ENCODE data around the gene AMBRA1.
"Not testable (repeated sequence)": the region's sequence is repeated elsewhere in the genome, so short reads cannot be mapped to it uniquely, and the experiment has no call there.

AMBRA1 gene

GRCh38 chr11:46386005-46386578 is 207.7 kb downstream of the AMBRA1 start:
- H3K27ac Mint-ChIP-seq = no peak overlapping the region
- no peak overlapping the region for H3K4me3 Mint-ChIP-seq
- peaks cover 12% of the 10 kb centered on the region for H3K4me1 Mint-ChIP-seq (ENCODE audit: low read depth)
- no peaks in the 10 kb centered on the region for H3K36me3 Mint-ChIP-seq (ENCODE audit: low read depth)
- peaks cover 67% of the 10 kb centered on the region for H3K27me3 Mint-ChIP-seq
- H3K9me3 Mint-ChIP-seq = no peaks in the 10 kb centered on the region

- Mint-ChIP-seq H3K9me3 (no peaks in the 10 kb centered on the region), H3K27ac (no peak overlapping the region), H3K27me3 (peaks cover 62% of the 10 kb centered on the region), H3K4me1 (ENCODE audit: low read depth) (peaks cover 13% of the 10 kb centered on the region), H3K36me3 (ENCODE audit: low read depth) (no peaks in the 10 kb centered on the region), H3K4me3 (no peak overlapping the region)
Observed at GRCh38 chr11:46385169-46386004, 208.4 kb downstream of the AMBRA1 start.

- Mint-ChIP-seq H3K27me3 (peaks cover 49% of the 10 kb centered on the region), H3K4me1 (ENCODE audit: low read depth) (peaks cover 16% of the 10 kb centered on the region), H3K36me3 (ENCODE audit: low read depth) (no peaks in the 10 kb centered on the region), H3K27ac (no peak overlapping the region), H3K9me3 (no peaks in the 10 kb centered on the region), H3K4me3 (no peak overlapping the region)
Observed at GRCh38 chr11:46383974-46384701, 209.7 kb downstream of the AMBRA1 start.

- H3K4me1 Mint-ChIP-seq (ENCODE audit: low read depth) = peaks cover 16% of the 10 kb centered on the region
- no peak overlapping the region for H3K4me3 Mint-ChIP-seq
- H3K27me3 Mint-ChIP-seq = peaks cover 43% of the 10 kb centered on the region
Observed at GRCh38 chr11:46383404-46383758, 210.4 kb downstream of the AMBRA1 start.

GRCh38 chr11:46382646-46383403 is 211.0 kb downstream of the AMBRA1 start:
- Mint-ChIP-seq H3K9me3 (no peaks in the 10 kb centered on the region), H3K4me1 (ENCODE audit: low read depth) (peaks cover 11% of the 10 kb centered on the region), H3K27ac (no peak overlapping the region), H3K36me3 (ENCODE audit: low read depth) (peaks cover 3% of the 10 kb centered on the region), H3K27me3 (peaks cover 37% of the 10 kb centered on the region), H3K4me3 (no peak overlapping the region)

More at GRCh38 chr11:46383404-46383758, 210.4 kb downstream of the AMBRA1 start:
- Mint-ChIP-seq H3K36me3 (ENCODE audit: low read depth) (no peaks in the 10 kb centered on the region), H3K9me3 (no peaks in the 10 kb centered on the region), H3K27ac (no peak overlapping the region)

- H3K4me3 Mint-ChIP-seq = peak overlapping the region; percentile 61
- no peak overlapping the region for H3K27ac Mint-ChIP-seq
- H3K36me3 Mint-ChIP-seq (ENCODE audit: low read depth) = peaks cover 10% of the 10 kb centered on the region
- no peaks in the 10 kb centered on the region for H3K9me3 Mint-ChIP-seq
- H3K27me3 Mint-ChIP-seq = peaks cover 32% of the 10 kb centered on the region
- H3K4me1 Mint-ChIP-seq (ENCODE audit: low read depth) = peaks cover 11% of the 10 kb centered on the region
Observed at GRCh38 chr11:46381819-46382645, 211.8 kb downstream of the AMBRA1 start.

GRCh38 chr11:46381048-46381818 is 212.6 kb downstream of the AMBRA1 start, which contains the start of gene MDK:
MDK (plus strand) TSS chr11:46381669; CDS start chr11:46382058, 389 bp downstream.
- H3K4me1 Mint-ChIP-seq (ENCODE audit: low read depth) = peaks cover 5% of the 10 kb centered on the region
- H3K9me3 Mint-ChIP-seq = no peaks in the 10 kb centered on the region
- peak within 1 kb of the TSS; percentile 64 for H3K4me3 Mint-ChIP-seq
- peak within 1 kb of the TSS; percentile 49 for H3K27ac Mint-ChIP-seq
- peaks cover 14% of the 10 kb centered on the region for H3K36me3 Mint-ChIP-seq (ENCODE audit: low read depth)
- peaks cover 24% of the 10 kb centered on the region for H3K27me3 Mint-ChIP-seq

- Mint-ChIP-seq H3K27ac (peak overlapping the region; percentile 49), H3K4me3 (peak overlapping the region; percentile 64), H3K9me3 (no peaks in the 10 kb centered on the region), H3K4me1 (ENCODE audit: low read depth) (peaks cover 4% of the 10 kb centered on the region), H3K27me3 (peaks cover 18% of the 10 kb centered on the region), H3K36me3 (ENCODE audit: low read depth) (peaks cover 14% of the 10 kb centered on the region)
Observed at GRCh38 chr11:46380340-46381047, 213.3 kb downstream of the AMBRA1 start.

GRCh38 chr11:46379482-46380293 is 214.1 kb downstream of the AMBRA1 start:
- Mint-ChIP-seq H3K36me3 (ENCODE audit: low read depth) (peaks cover 19% of the 10 kb centered on the region), H3K27me3 (peaks cover 11% of the 10 kb centered on the region)
- not testable (repeated sequence) for H3K27ac Mint-ChIP-seq; H3K4me1 Mint-ChIP-seq (ENCODE audit: low read depth); H3K9me3 Mint-ChIP-seq; H3K4me3 Mint-ChIP-seq

- H3K4me3 Mint-ChIP-seq = no peak overlapping the region
- H3K36me3 Mint-ChIP-seq (ENCODE audit: low read depth) = peaks cover 19% of the 10 kb centered on the region
- peaks cover 10% of the 10 kb centered on the region for H3K27me3 Mint-ChIP-seq
- peaks cover 4% of the 10 kb centered on the region for H3K4me1 Mint-ChIP-seq (ENCODE audit: low read depth)
- no peak overlapping the region for H3K27ac Mint-ChIP-seq
- H3K9me3 Mint-ChIP-seq = no peaks in the 10 kb centered on the region
Observed at GRCh38 chr11:46378811-46379481, 214.9 kb downstream of the AMBRA1 start.

GRCh38 chr11:46378296-46378695 is 215.5 kb downstream of the AMBRA1 start:
- Mint-ChIP-seq H3K9me3 (no peaks in the 10 kb centered on the region), H3K4me3 (no peak overlapping the region), H3K27me3 (peaks cover 5% of the 10 kb centered on the region), H3K4me1 (ENCODE audit: low read depth) (peaks cover 4% of the 10 kb centered on the region), H3K27ac (no peak overlapping the region), H3K36me3 (ENCODE audit: low read depth) (peaks cover 19% of the 10 kb centered on the region)

GRCh38 chr11:46377831-46378230 is 216.0 kb downstream of the AMBRA1 start:
- Mint-ChIP-seq H3K4me3 (no peak overlapping the region), H3K27me3 (peaks cover 5% of the 10 kb centered on the region), H3K27ac (no peak overlapping the region)

More at GRCh38 chr11:46377831-46378230, 216.0 kb downstream of the AMBRA1 start:
- Mint-ChIP-seq H3K36me3 (ENCODE audit: low read depth) (peaks cover 19% of the 10 kb centered on the region), H3K4me1 (ENCODE audit: low read depth) (peaks cover 4% of the 10 kb centered on the region), H3K9me3 (no peaks in the 10 kb centered on the region)

Data from stimulated activated naive CD8-positive, alpha-beta T cell treated with anti-CD3 and anti-CD28 coated beads, Interleukin-15, Interleukin-2, amounts not matched to agents 100 ng/mL and 50 ng/mL, for 24 hours (primary cell).